ENCODE data around the gene COL27A1.

The COL27A1 gene

GRCh38 chr9:114183006-114183405 lies 27.7 kb downstream of the COL27A1 start:
- no peak for DNase-seq (ENCODE audit: low read depth)
- no peak overlapping the region for H3K4me3 ChIP-seq (ENCODE audit: low read depth, low read length)
- TF ChIP-seq, protein P1, sequence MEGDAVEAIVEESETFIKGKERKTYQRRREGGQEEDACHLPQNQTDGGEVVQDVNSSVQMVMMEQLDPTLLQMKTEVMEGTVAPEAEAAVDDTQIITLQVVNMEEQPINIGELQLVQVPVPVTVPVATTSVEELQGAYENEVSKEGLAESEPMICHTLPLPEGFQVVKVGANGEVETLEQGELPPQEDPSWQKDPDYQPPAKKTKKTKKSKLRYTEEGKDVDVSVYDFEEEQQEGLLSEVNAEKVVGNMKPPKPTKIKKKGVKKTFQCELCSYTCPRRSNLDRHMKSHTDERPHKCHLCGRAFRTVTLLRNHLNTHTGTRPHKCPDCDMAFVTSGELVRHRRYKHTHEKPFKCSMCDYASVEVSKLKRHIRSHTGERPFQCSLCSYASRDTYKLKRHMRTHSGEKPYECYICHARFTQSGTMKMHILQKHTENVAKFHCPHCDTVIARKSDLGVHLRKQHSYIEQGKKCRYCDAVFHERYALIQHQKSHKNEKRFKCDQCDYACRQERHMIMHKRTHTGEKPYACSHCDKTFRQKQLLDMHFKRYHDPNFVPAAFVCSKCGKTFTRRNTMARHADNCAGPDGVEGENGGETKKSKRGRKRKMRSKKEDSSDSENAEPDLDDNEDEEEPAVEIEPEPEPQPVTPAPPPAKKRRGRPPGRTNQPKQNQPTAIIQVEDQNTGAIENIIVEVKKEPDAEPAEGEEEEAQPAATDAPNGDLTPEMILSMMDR (IDR thresholded peaks at IDR 0.05; ENCODE audit: low read depth, low read length), result no peak
- TF ChIP-seq POLR2A (IDR thresholded peaks at IDR 0.05; ENCODE audit: extremely low read depth, insufficient read length) (no peak), MAX (IDR thresholded peaks at IDR 0.05; ENCODE audit: low read depth, low read length) (no peak), MYC (IDR thresholded peaks at IDR 0.05; ENCODE audit: low read depth, low read length) (no peak)

- no peak for TF ChIP-seq MAX (IDR thresholded peaks at IDR 0.05; ENCODE audit: low read depth, low read length)
- no peak for TF ChIP-seq MYC (IDR thresholded peaks at IDR 0.05; ENCODE audit: low read depth, low read length)
- no peak for TF ChIP-seq POLR2A (IDR thresholded peaks at IDR 0.05; ENCODE audit: extremely low read depth, insufficient read length)
- TF ChIP-seq, protein P1 (IDR thresholded peaks at IDR 0.05; ENCODE audit: low read depth, low read length), result no peak
- H3K4me3 ChIP-seq (ENCODE audit: low read depth, low read length), result no peak overlapping the region
- DNase-seq (ENCODE audit: low read depth), result no peak
Measured at GRCh38 chr9:114184071-114184470, 28.7 kb downstream of the COL27A1 start.

- no peak for DNase-seq (ENCODE audit: low read depth)
- TF ChIP-seq MYC (IDR thresholded peaks at IDR 0.05; ENCODE audit: low read depth, low read length), result no peak
- TF ChIP-seq, protein P1 (IDR thresholded peaks at IDR 0.05; ENCODE audit: low read depth, low read length), result no peak
- TF ChIP-seq POLR2A (IDR thresholded peaks at IDR 0.05; ENCODE audit: extremely low read depth, insufficient read length), result no peak
- no peak for TF ChIP-seq MAX (IDR thresholded peaks at IDR 0.05; ENCODE audit: low read depth, low read length)
- no peak overlapping the region for H3K4me3 ChIP-seq (ENCODE audit: low read depth, low read length)
Measured at GRCh38 chr9:114184866-114185265, 29.5 kb downstream of the COL27A1 start.

GRCh38 chr9:114185570-114186490 lies 30.5 kb downstream of the COL27A1 start:
- no peak overlapping the region for H3K4me3 ChIP-seq (ENCODE audit: low read depth, low read length)
- TF ChIP-seq MYC (IDR thresholded peaks at IDR 0.05; ENCODE audit: low read depth, low read length), result no peak
- TF ChIP-seq, protein P1 (IDR thresholded peaks at IDR 0.05; ENCODE audit: low read depth, low read length), result no peak
- no peak for DNase-seq (ENCODE audit: low read depth)

DNA sequence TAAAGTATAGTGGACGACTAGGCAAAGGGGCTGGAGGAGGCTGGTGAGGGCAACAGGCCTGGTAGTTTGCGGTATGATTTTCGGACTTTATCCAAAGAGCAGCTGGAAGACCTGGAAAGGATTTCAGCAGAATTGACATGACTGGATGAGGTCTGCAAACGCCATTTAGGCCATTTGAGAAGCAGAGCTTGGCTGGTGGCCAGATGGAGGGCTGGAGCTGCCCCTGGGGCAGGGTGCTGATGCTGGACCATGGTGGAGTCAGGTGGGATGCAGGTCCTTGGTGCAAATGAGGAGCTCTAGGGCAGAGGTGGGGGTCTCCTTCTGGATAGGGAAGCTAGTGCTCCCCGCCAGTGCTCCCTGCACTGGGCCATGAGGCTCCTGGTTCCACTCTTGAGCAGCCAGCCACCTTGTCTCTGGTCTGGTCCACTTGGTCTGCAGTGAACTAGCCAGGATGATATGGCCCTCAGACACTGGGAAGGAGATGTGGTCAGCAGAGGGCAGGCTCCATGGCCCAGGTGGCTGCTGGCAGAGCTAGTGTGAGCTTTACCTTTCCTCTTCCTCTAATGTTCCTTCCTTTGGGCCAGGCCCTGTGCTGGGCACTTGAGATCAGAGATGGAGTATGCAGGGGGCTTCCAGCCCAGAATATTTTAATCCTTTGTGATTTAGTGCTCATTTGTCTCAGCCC lies 31.4 kb downstream of the COL27A1 start:
- H3K4me3 ChIP-seq (ENCODE audit: low read depth, low read length), result no peak overlapping the region
- DNase-seq (ENCODE audit: low read depth), result no peak
- TF ChIP-seq POLR2A (IDR thresholded peaks at IDR 0.05; ENCODE audit: extremely low read depth, insufficient read length) (no peak), MYC (IDR thresholded peaks at IDR 0.05; ENCODE audit: low read depth, low read length) (no peak)
- TF ChIP-seq, protein P1 (IDR thresholded peaks at IDR 0.05; ENCODE audit: low read depth, low read length), result no peak

Measured in NB4 (cell line).